GM20000 (cell line): Measurements from ENCODE around the gene MAOA.

ENCODE experiments used
- DNase-seq: peaks from one replicate; pipeline ENCODE4 v3.0.0; 2012; ENCODE audit warnings: low spot score
- CTCF ChIP-seq: IDR thresholded peaks from 2 replicates; pipeline ENCODE4 v1.5.1; 2012; ENCODE audit warnings: mild to moderate bottlenecking, control low read depth; ENCODE audit errors: extremely low read depth, missing control alignments

Gene MAOA

GRCh38 chrX:43728966-43729365, 72.9 kb downstream of the MAOA start:
- DNase-seq = no peak
- no peak for TF ChIP-seq CTCF

GRCh38 chrX:43731086-43731485, 75.0 kb downstream of the MAOA start:
- TF ChIP-seq CTCF = no peak
- DNase-seq = no peak

- DNase-seq = no peak
- TF ChIP-seq CTCF = no peak
Observed at GRCh38 chrX:43733699-43734098, 77.6 kb downstream of the MAOA start.

GRCh38 chrX:43734444-43734843, 78.3 kb downstream of the MAOA start:
- no peak for TF ChIP-seq CTCF
- no peak for DNase-seq

- no peak for DNase-seq
Observed at GRCh38 chrX:43735534-43735933, 79.4 kb downstream of the MAOA start.

GRCh38 chrX:43735957-43736356, 79.9 kb downstream of the MAOA start:
- DNase-seq = no peak

More at GRCh38 chrX:43735534-43735933, 79.4 kb downstream of the MAOA start:
- no peak for TF ChIP-seq CTCF

More at GRCh38 chrX:43735957-43736356, 79.9 kb downstream of the MAOA start:
- no peak for TF ChIP-seq CTCF
